HG03039 (cell line): ENCODE results near the gene CTXND1.

Source experiments
- ATAC-seq: cut with Tn5 transposase; IDR thresholded peaks from one replicate; pipeline ENCODE4 v1.9.1; 2021; ENCODE audit warnings: mild to moderate bottlenecking, moderate library complexity; ENCODE audit not compliant: unreplicated experiment

Gene CTXND1

GRCh38 chr15:80183306-80183705 is 68.7 kb downstream of the CTXND1 start:
- no peak for ATAC-seq

- no peak for ATAC-seq
Measured at GRCh38 chr15:80182611-80183261, 69.3 kb downstream of the CTXND1 start.

GRCh38 chr15:80180986-80181385 is 71.0 kb downstream of the CTXND1 start:
- ATAC-seq: no peak

- no peak for ATAC-seq
Measured at GRCh38 chr15:80180468-80180867, 71.5 kb downstream of the CTXND1 start.

GRCh38 chr15:80179935-80180334 is 72.1 kb downstream of the CTXND1 start:
- ATAC-seq: no peak

GRCh38 chr15:80179025-80179759 is 72.8 kb downstream of the CTXND1 start:
- ATAC-seq: no peak

GRCh38 chr15:80177156-80177555 is 74.9 kb downstream of the CTXND1 start:
- ATAC-seq: no peak

GRCh38 chr15:80176443-80176842 is 75.6 kb downstream of the CTXND1 start:
- no peak for ATAC-seq

- no peak for ATAC-seq
Measured at GRCh38 chr15:80175436-80175835, 76.6 kb downstream of the CTXND1 start.

- no peak for ATAC-seq
Measured at GRCh38 chr15:80174017-80174746, 77.8 kb downstream of the CTXND1 start.

- ATAC-seq: no peak
Measured at GRCh38 chr15:80173022-80173759, 78.8 kb downstream of the CTXND1 start.

- ATAC-seq: no peak
Measured at GRCh38 chr15:80172401-80172800, 79.6 kb downstream of the CTXND1 start.

GRCh38 chr15:80171787-80172186 is 80.2 kb downstream of the CTXND1 start:
- no peak for ATAC-seq

GRCh38 chr15:80170596-80170995 is 81.4 kb downstream of the CTXND1 start:
- ATAC-seq: no peak

GRCh38 chr15:80169768-80170357 is 82.2 kb downstream of the CTXND1 start:
- ATAC-seq: no peak

- no peak for ATAC-seq
Measured at GRCh38 chr15:80168421-80168820, 83.6 kb downstream of the CTXND1 start.

- ATAC-seq: no peak
Measured at GRCh38 chr15:80167936-80168335, 84.1 kb downstream of the CTXND1 start.

GRCh38 chr15:80163897-80164296 is 88.1 kb downstream of the CTXND1 start:
- no peak for ATAC-seq

- no peak for ATAC-seq
Measured at GRCh38 chr15:80163217-80163616, 88.8 kb downstream of the CTXND1 start.

GRCh38 chr15:80162059-80162554 is 89.9 kb downstream of the CTXND1 start:
- no peak for ATAC-seq
